H9 (cell line): ENCODE measurements around the gene FAM8A1. TPM values are rescaled to one million over a fixed set of nuclear protein-coding genes. Genes with fewer than 3 reads are reported as not detected.

ENCODE experiments used
- DNase-seq: peaks from one replicate; pipeline ENCODE4 v3.0.0-alpha.2; 2017
- H2AFZ ChIP-seq: one replicate; pipeline ENCODE4 v1.6.1; 2013; ENCODE audit warnings: mild to moderate bottlenecking, low read length, control low read depth, moderate library complexity
- H2AK5ac ChIP-seq: 2 replicates; pipeline ENCODE4 v1.6.1; 2013; ENCODE audit warnings: low read length, control low read depth, mixed read lengths; ENCODE audit not compliant: insufficient read length
- H2BK120ac ChIP-seq: one replicate; pipeline ENCODE4 v1.6.1; 2013; ENCODE audit warnings: low read depth, mild to moderate bottlenecking, low read length, control low read depth, inconsistent platforms; ENCODE audit not compliant: poor library complexity, severe bottlenecking
- H2BK12ac ChIP-seq: 2 replicates; pipeline ENCODE4 v1.6.1; 2013; ENCODE audit warnings: low read length, control low read depth, mixed read lengths, low read depth; ENCODE audit not compliant: insufficient read length
- H2BK15ac ChIP-seq: 2 replicates; pipeline ENCODE4 v1.6.1; 2013; ENCODE audit warnings: low read depth, low read length, control low read depth
- H2BK20ac ChIP-seq: one replicate; pipeline ENCODE4 v1.6.1; 2013; ENCODE audit warnings: low read depth, mild to moderate bottlenecking, low read length, control low read depth, inconsistent platforms; ENCODE audit not compliant: poor library complexity, severe bottlenecking
- H2BK5ac ChIP-seq: 2 replicates; pipeline ENCODE4 v1.6.1; 2013; ENCODE audit warnings: low read length, control low read depth, mixed read lengths; ENCODE audit not compliant: insufficient read length
- H3K14ac ChIP-seq: 2 replicates; pipeline ENCODE4 v1.6.1; 2013; ENCODE audit warnings: low read length, control low read depth; ENCODE audit not compliant: insufficient read depth
- H3K18ac ChIP-seq: 2 replicates; pipeline ENCODE4 v1.6.1; 2013; ENCODE audit warnings: low read depth, mild to moderate bottlenecking, mixed read lengths, low read length, control low read depth; ENCODE audit not compliant: insufficient read length
- H3K23ac ChIP-seq: 2 replicates; pipeline ENCODE4 v1.6.1; 2013; ENCODE audit warnings: low read length, control low read depth, mixed read lengths, low read depth; ENCODE audit not compliant: insufficient read length
- H3K23me2 ChIP-seq: 2 replicates; pipeline ENCODE4 v1.6.1; 2013; ENCODE audit warnings: low read depth, mild to moderate bottlenecking, mixed read lengths, low read length, control low read depth; ENCODE audit not compliant: insufficient read length, poor library complexity, severe bottlenecking
- H3K27ac ChIP-seq: 2 replicates; pipeline ENCODE4 v1.5.1; 2013; ENCODE audit warnings: low read length, control low read depth, mixed read lengths, low read depth; ENCODE audit not compliant: insufficient read length
- H3K27me3 ChIP-seq: 2 replicates; pipeline ENCODE4 v1.6.1; 2013; ENCODE audit warnings: low read length, control low read depth, inconsistent platforms; ENCODE audit not compliant: insufficient read depth
- H3K4ac ChIP-seq: 2 replicates; pipeline ENCODE4 v1.6.1; 2013; ENCODE audit warnings: low read depth, mild to moderate bottlenecking, control low read depth, inconsistent platforms, low read length, moderate library complexity
- H3K4me1 ChIP-seq: 2 replicates; pipeline ENCODE4 v1.6.1; 2013; ENCODE audit warnings: low read length, control low read depth, inconsistent platforms; ENCODE audit not compliant: insufficient read depth
- H3K4me2 ChIP-seq: 2 replicates; pipeline ENCODE4 v1.6.1; 2013; ENCODE audit warnings: low read length, control low read depth, mixed read lengths; ENCODE audit not compliant: insufficient read length, insufficient read depth
- H3K56ac ChIP-seq: 2 replicates; pipeline ENCODE4 v1.6.1; 2013; ENCODE audit warnings: low read depth, mild to moderate bottlenecking, mixed read lengths, low read length, control low read depth; ENCODE audit not compliant: insufficient read length
- H3K79me1 ChIP-seq: 2 replicates; pipeline ENCODE4 v1.6.1; 2013; ENCODE audit warnings: low read depth, mild to moderate bottlenecking, moderate library complexity, low read length, control low read depth, inconsistent platforms; ENCODE audit not compliant: insufficient read depth, poor library complexity, severe bottlenecking
- H3K79me2 ChIP-seq: 2 replicates; pipeline ENCODE4 v1.6.1; 2013; ENCODE audit warnings: low read length, control low read depth, inconsistent platforms; ENCODE audit not compliant: insufficient read depth
- H3K9ac ChIP-seq: 2 replicates; pipeline ENCODE4 v1.6.1; 2013; ENCODE audit warnings: low read length, control low read depth, mixed read lengths; ENCODE audit not compliant: insufficient read length; ENCODE audit errors: extremely low read depth
- H3K9me3 ChIP-seq: one replicate; pipeline ENCODE4 v1.6.1; 2013; ENCODE audit warnings: low read depth, low read length, inconsistent platforms; ENCODE audit not compliant: control insufficient read depth
- H3T11ph ChIP-seq: one replicate; pipeline ENCODE4 v1.6.1; 2013; ENCODE audit warnings: mild to moderate bottlenecking, low read length, control low read depth, inconsistent platforms
- H4K20me1 ChIP-seq: one replicate; pipeline ENCODE4 v1.6.1; 2013; ENCODE audit not compliant: control insufficient read depth, insufficient read length, insufficient read depth
- H4K5ac ChIP-seq: 2 replicates; pipeline ENCODE4 v1.6.1; 2013; ENCODE audit warnings: low read depth, mild to moderate bottlenecking, mixed read lengths, low read length, control low read depth; ENCODE audit not compliant: insufficient read length
- H4K8ac ChIP-seq: replicated peaks from 2 replicates; pipeline ENCODE4 v1.6.1; 2013; ENCODE audit warnings: low read length, control low read depth, mixed read lengths, low read depth; ENCODE audit not compliant: insufficient read length
- H4K91ac ChIP-seq: 2 replicates; pipeline ENCODE4 v1.6.1; 2013; ENCODE audit warnings: low read depth, mild to moderate bottlenecking, moderate library complexity, mixed read lengths, low read length, control low read depth; ENCODE audit not compliant: insufficient read length
- H3K27ac Mint-ChIP-seq, 3 experiments: 2 replicates in 2 of 3; 3 replicates in 1 of 3; pipeline ENCODE4 v1.8.0; 2020 to 2021; ENCODE audit warnings: mixed read lengths in 3 of 3, mild to moderate bottlenecking in 1 of 3, moderate library complexity in 1 of 3
- H3K27me3 Mint-ChIP-seq: 2 replicates; pipeline ENCODE4 v1.8.0; 2021; ENCODE audit warnings: low read depth, mild to moderate bottlenecking, moderate library complexity, mixed read lengths
- H3K36me3 Mint-ChIP-seq, 3 experiments: 2 replicates in 2 of 3; 3 replicates in 1 of 3; pipeline ENCODE4 v1.8.0; 2020 to 2021; ENCODE audit warnings: low read depth in 3 of 3, mixed read lengths in 3 of 3; ENCODE audit not compliant: insufficient read depth in 1 of 3
- H3K4me1 Mint-ChIP-seq, 2 experiments: 2 replicates each; pipeline ENCODE4 v1.8.0; 2020; ENCODE audit warnings: mixed read lengths in 2 of 2
- H3K4me3 Mint-ChIP-seq, 2 experiments: 2 replicates in 1 of 2; 3 replicates in 1 of 2; pipeline ENCODE4 v1.8.0; 2020 to 2021; ENCODE audit warnings: mild to moderate bottlenecking in 2 of 2, mixed read lengths in 2 of 2, moderate library complexity in 1 of 2
- H3K9me3 Mint-ChIP-seq, 2 experiments: 2 replicates in 1 of 2; 3 replicates in 1 of 2; pipeline ENCODE4 v1.8.0; 2020; ENCODE audit warnings: mild to moderate bottlenecking in 2 of 2, mixed read lengths in 2 of 2, moderate library complexity in 1 of 2
- CTCF ChIP-seq: fragments of 200-600 bp; sonication (generic); conservative IDR thresholded peaks from 3 replicates; pipeline ENCODE4 v1.8.0; 2021; ENCODE audit warnings: antibody characterized with exemption, mild to moderate bottlenecking
- WGBS: extraction: QIAGEN DNeasy Blood & Tissue Kit; methylation state at CpG from one replicate; pipeline ENCODE4 v1.1.7; 2013; ENCODE audit warnings: missing lambda C conversion rate, low lambda C conversion rate, mixed read lengths; ENCODE audit not compliant: insufficient read length; ENCODE audit errors: extremely low coverage; 5-methylcytosine and 5-hydroxymethylcytosine counted together
- total RNA-seq: library from RNA; stranded (reverse); gene quantifications from 2 replicates; pipeline ENCODE4 v1.2.1, GENCODE V29; 2021

Gene FAM8A1
- total RNA-seq, 1 experiment from 2014 or later: 11.0 TPM

- H3K14ac ChIP-seq: no peak overlapping the region
- Mint-ChIP-seq H3K4me1 (peaks cover 4 to 8% of the 10 kb centered on the region in 2 experiments), H3K27me3 (no peaks in the 10 kb centered on the region), H3K36me3 (no peaks in the 10 kb centered on the region; a peak in 1 of 7 replicates), H3K9me3 (no peaks in the 10 kb centered on the region), H3K4me3 (no peak overlapping the region), H3K27ac (no peak overlapping the region)
- no peak overlapping the region for H2BK5ac ChIP-seq
- H3K4me2 ChIP-seq: no peak overlapping the region
- H3K9ac ChIP-seq: no peak overlapping the region
- H2BK12ac ChIP-seq: no peak overlapping the region
- no peak overlapping the region for H3K4ac ChIP-seq
- no peak overlapping the region for H2AK5ac ChIP-seq
- no peaks in the 10 kb centered on the region for H3K79me2 ChIP-seq
- no peaks in the 10 kb centered on the region for H3K4me1 ChIP-seq
- H4K20me1 ChIP-seq: no peaks in the 10 kb centered on the region
- no peak overlapping the region for H3K23ac ChIP-seq
- no peaks in the 10 kb centered on the region for H3K79me1 ChIP-seq
- no peaks in the 10 kb centered on the region for H3K27me3 ChIP-seq
- no peak overlapping the region for H2BK120ac ChIP-seq
- H3K18ac ChIP-seq: no peak overlapping the region
- H4K8ac ChIP-seq: no peak overlapping the region
- no peak overlapping the region for H3K56ac ChIP-seq
- H2AFZ ChIP-seq: no peak overlapping the region
- H2BK20ac ChIP-seq: no peak overlapping the region
- DNase-seq: no peak
- no peak overlapping the region for H3K27ac ChIP-seq
- no peaks in the 10 kb centered on the region for H3K9me3 ChIP-seq
- WGBS: no CpG with 5 or more reads among the region's 3 CpGs
- H3T11ph ChIP-seq: no peak overlapping the region
- no peak for TF ChIP-seq CTCF
- H4K5ac ChIP-seq: no peak overlapping the region
- no peak overlapping the region for H2BK15ac ChIP-seq
- H4K91ac ChIP-seq: no peak overlapping the region
- peaks cover 3% of the 10 kb centered on the region for H3K23me2 ChIP-seq
Measured at GRCh38 chr6:17596085-17596484, 4.0 kb upstream of the FAM8A1 start.
